OCI-LY7 (cell line): ENCODE data around the gene LRRC40. TPM values are rescaled to one million over a fixed set of nuclear protein-coding genes. Genes with fewer than 3 reads are reported as not detected.

ENCODE experiments used
- BruUV-seq: library from RNA; stranded (reverse); fragments of 400-500 nt; replicated peaks from 2 replicates; lab custom pipeline; 2021; lab: Mats Ljungman, UMichigan
- CTCF ChIA-PET: fragments of 300-600 bp; sonication (Branson Sonifier 250); formaldehyde crosslinking; loops from one replicate; lab custom pipeline; 2022; ENCODE audit warnings: antibody characterized with exemption; ENCODE audit not compliant: unreplicated experiment; lab: Charles Lee
- POLR2A ChIA-PET: fragments of 300-600 bp; sonication (Branson Sonifier 250); formaldehyde crosslinking; loops from one replicate; lab custom pipeline; 2022; ENCODE audit warnings: antibody characterized with exemption; lab: Charles Lee
- DNase-seq: peaks from one replicate; pipeline ENCODE4 v3.0.0-alpha.2; 2015; ENCODE audit warnings: low spot score
- H2AFZ ChIP-seq: fragments of 200-600 bp; sonication (generic), shearing (Covaris generic); 2 replicates; pipeline ENCODE4 v1.6.1; 2014; ENCODE audit warnings: mild to moderate bottlenecking, antibody characterized with exemption, low read length, moderate library complexity
- H3K27ac ChIP-seq: fragments of 200-600 bp; sonication (generic); 2 replicates; pipeline ENCODE4 v1.5.1; 2014; ENCODE audit warnings: mixed run types, low read depth, mild to moderate bottlenecking, moderate library complexity, low read length, inconsistent platforms; ENCODE audit not compliant: poor library complexity, severe bottlenecking
- H3K36me3 ChIP-seq: fragments of 200-600 bp; sonication (generic); 2 replicates; pipeline ENCODE4 v1.6.1; 2014; ENCODE audit warnings: mild to moderate bottlenecking, antibody characterized with exemption, low read length, moderate library complexity, mixed read lengths; ENCODE audit not compliant: insufficient read depth
- H3K4me1 ChIP-seq: fragments of 200-600 bp; sonication (generic); 2 replicates; pipeline ENCODE4 v1.5.1; 2014; ENCODE audit warnings: mild to moderate bottlenecking, low read length; ENCODE audit not compliant: insufficient read depth, poor library complexity, severe bottlenecking
- H3K4me2 ChIP-seq: fragments of 200-600 bp; sonication (generic); 2 replicates; pipeline ENCODE4 v1.6.1; 2014; ENCODE audit warnings: mild to moderate bottlenecking, low read length
- H3K4me3 ChIP-seq: fragments of 200-600 bp; sonication (generic); 2 replicates; pipeline ENCODE4 v1.5.1; 2014; ENCODE audit warnings: mild to moderate bottlenecking, low read depth, low read length; ENCODE audit not compliant: poor library complexity, severe bottlenecking
- H3K79me2 ChIP-seq: fragments of 200-600 bp; sonication (generic); 2 replicates; pipeline ENCODE4 v1.6.1; 2016; ENCODE audit warnings: low read depth, mild to moderate bottlenecking, low read length, moderate library complexity, mixed read lengths; ENCODE audit not compliant: insufficient read depth
- H3K9me2 ChIP-seq: fragments of 200-600 bp; sonication (generic); 2 replicates; pipeline ENCODE4 v1.6.1; 2016; ENCODE audit warnings: mild to moderate bottlenecking, low read length, mixed read lengths; ENCODE audit not compliant: insufficient read depth
- H3K9me3 ChIP-seq: fragments of 200-600 bp; sonication (generic); 2 replicates; pipeline ENCODE4 v1.6.1; 2014; ENCODE audit warnings: mild to moderate bottlenecking, mixed run types, low read length, mixed read lengths
- H4K20me1 ChIP-seq: fragments of 200-600 bp; sonication (generic); 2 replicates; pipeline ENCODE4 v1.6.1; 2014; ENCODE audit warnings: mild to moderate bottlenecking, antibody characterized with exemption, low read length, moderate library complexity, mixed read lengths; ENCODE audit not compliant: insufficient read depth
- EZH2phosphoT487 ChIP-seq: fragments of 200-600 bp; sonication (generic); IDR thresholded peaks from 2 replicates; pipeline ENCODE4 v1.6.1; 2018; ENCODE audit warnings: low read depth, borderline replicate concordance, mild to moderate bottlenecking, mixed run types, antibody characterized with exemption, low read length, moderate library complexity, mixed read lengths
- intact Hi-C: fragments of 100-400 bp; cut with micrococcal nuclease; formaldehyde crosslinking; loops from one replicate; pipeline ENCODE4 v1.10.0; 2022; ENCODE audit not compliant: unreplicated experiment
- total RNA-seq, 2 experiments: library from RNA; depleted of rRNA in 1 of 2; stranded (reverse); fragments of >200 nt in 1 of 2; shearing (Covaris generic) in 1 of 2; gene quantifications; 2 replicates each; pipeline ENCODE4 v1.2.3, GENCODE V29; 2014 to 2022
- TF ChIP-seq, protein P1 (sequence below): fragments of 200-600 bp; sonication (generic); conservative IDR thresholded peaks from 2 replicates; pipeline ENCODE4 v1.5.1; 2014; ENCODE audit warnings: mild to moderate bottlenecking, antibody characterized with exemption, low read length, moderate library complexity, mixed read lengths

The LRRC40 gene
- total RNA-seq, 2 experiments from 2014 or later, result 20.3 to 22.0 TPM

DNA sequence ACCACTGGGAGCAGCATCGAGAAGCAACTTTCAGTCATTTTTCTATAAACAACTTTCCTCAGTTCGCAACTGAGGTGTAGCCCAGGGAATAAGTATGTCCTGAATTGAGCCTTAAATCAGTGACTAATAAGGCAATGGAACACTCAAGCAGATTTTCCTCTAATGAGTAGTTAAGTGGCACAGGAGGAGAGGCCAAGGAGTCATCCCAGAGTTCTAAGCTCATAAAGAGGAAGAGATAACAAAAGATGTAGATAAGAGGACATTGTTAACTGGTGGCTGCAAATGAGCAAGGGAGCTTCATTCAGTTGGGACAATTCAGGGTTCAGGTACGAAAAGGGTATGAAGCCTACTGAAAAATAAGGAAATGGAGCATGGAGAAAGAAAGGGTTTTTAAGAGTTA, 64.5 kb downstream of the LRRC40 start:
- no peak for DNase-seq
- H3K4me2 ChIP-seq, result no peak overlapping the region
- H4K20me1 ChIP-seq, result no peaks in the 10 kb centered on the region
- no peak overlapping the region for H2AFZ ChIP-seq
- ChIA-PET CTCF (interaction anchor here (1.1 kb wide), 1 partner anchor 9 kb away, joined by 3 read pairs; no protein-coding TSS in a partner anchor), POLR2A (interaction anchor here (0.5 to 1.6 kb wide), 3 partner anchors 9 to 409 kb away, joined by 3 to 5 read pairs (median 3); no protein-coding TSS in a partner anchor)
- intact Hi-C loops, result no loop called here
- no peaks in the 10 kb centered on the region for H3K4me1 ChIP-seq
- TF ChIP-seq, protein P1, sequence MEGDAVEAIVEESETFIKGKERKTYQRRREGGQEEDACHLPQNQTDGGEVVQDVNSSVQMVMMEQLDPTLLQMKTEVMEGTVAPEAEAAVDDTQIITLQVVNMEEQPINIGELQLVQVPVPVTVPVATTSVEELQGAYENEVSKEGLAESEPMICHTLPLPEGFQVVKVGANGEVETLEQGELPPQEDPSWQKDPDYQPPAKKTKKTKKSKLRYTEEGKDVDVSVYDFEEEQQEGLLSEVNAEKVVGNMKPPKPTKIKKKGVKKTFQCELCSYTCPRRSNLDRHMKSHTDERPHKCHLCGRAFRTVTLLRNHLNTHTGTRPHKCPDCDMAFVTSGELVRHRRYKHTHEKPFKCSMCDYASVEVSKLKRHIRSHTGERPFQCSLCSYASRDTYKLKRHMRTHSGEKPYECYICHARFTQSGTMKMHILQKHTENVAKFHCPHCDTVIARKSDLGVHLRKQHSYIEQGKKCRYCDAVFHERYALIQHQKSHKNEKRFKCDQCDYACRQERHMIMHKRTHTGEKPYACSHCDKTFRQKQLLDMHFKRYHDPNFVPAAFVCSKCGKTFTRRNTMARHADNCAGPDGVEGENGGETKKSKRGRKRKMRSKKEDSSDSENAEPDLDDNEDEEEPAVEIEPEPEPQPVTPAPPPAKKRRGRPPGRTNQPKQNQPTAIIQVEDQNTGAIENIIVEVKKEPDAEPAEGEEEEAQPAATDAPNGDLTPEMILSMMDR, result no peak
- no peak for TF ChIP-seq EZH2phosphoT487
- no peak overlapping the region for H3K27ac ChIP-seq
- H3K4me3 ChIP-seq, result no peak overlapping the region
- no TSS peak for BruUV-seq
- no peaks in the 10 kb centered on the region for H3K9me3 ChIP-seq
- H3K9me2 ChIP-seq, result no peaks in the 10 kb centered on the region
- H3K36me3 ChIP-seq, result peaks cover 5% of the 10 kb centered on the region; the same call in 1 of the 2 replicates
- no peaks in the 10 kb centered on the region for H3K79me2 ChIP-seq

DNA sequence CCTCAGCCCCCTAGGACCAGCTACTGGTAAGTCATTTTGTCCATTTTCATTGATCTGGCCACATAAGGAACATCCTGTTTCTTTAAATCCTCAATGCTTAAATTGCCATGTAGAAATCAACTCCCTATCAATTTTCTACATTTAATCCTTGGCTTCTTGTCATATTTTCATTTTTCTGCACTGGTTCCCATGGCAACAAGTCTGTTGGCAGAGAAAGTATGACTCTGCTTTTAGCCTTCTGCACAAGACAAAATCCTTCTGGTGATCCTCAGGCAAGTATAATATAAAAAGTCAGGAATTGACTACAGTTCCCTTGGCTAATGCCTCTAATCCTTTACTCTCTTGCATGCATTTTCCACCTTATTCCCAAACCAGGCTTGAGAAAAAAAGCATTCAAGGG, 65.0 kb downstream of the LRRC40 start:
- H3K4me1 ChIP-seq, result no peaks in the 10 kb centered on the region
- TF ChIP-seq EZH2phosphoT487, result no peak
- BruUV-seq, result no TSS peak

GRCh38 chr1:70134148-70134547, 71.2 kb downstream of the LRRC40 start:
- H3K4me2 ChIP-seq, result no peak overlapping the region
- intact Hi-C loops, result no loop called here
- H3K9me2 ChIP-seq, result no peaks in the 10 kb centered on the region
- H2AFZ ChIP-seq, result no peak overlapping the region
- DNase-seq, result no peak
- TF ChIP-seq, protein P1, result no peak
- TF ChIP-seq EZH2phosphoT487, result no peak
- ChIA-PET CTCF (no interaction called here), POLR2A (no interaction called here)
- no peak overlapping the region for H3K4me3 ChIP-seq
- no peaks in the 10 kb centered on the region for H3K36me3 ChIP-seq
- no peaks in the 10 kb centered on the region for H4K20me1 ChIP-seq
- no peak overlapping the region for H3K27ac ChIP-seq
- no peaks in the 10 kb centered on the region for H3K9me3 ChIP-seq
- peaks cover 3% of the 10 kb centered on the region for H3K4me1 ChIP-seq
- H3K79me2 ChIP-seq, result no peaks in the 10 kb centered on the region
- no TSS peak for BruUV-seq

More for the DNA sequence above, 65.0 kb downstream of the LRRC40 start:
- H3K36me3 ChIP-seq, result peaks cover 5% of the 10 kb centered on the region; the same call in 1 of the 2 replicates
- intact Hi-C loops, result no loop called here
- CTCF ChIA-PET, result no interaction called here
- no peak overlapping the region for H3K4me3 ChIP-seq
- H4K20me1 ChIP-seq, result no peaks in the 10 kb centered on the region
- DNase-seq, result no peak
- no peaks in the 10 kb centered on the region for H3K9me3 ChIP-seq
- POLR2A ChIA-PET, result no interaction called here
- no peaks in the 10 kb centered on the region for H3K79me2 ChIP-seq
- H2AFZ ChIP-seq, result no peak overlapping the region
- H3K27ac ChIP-seq, result no peak overlapping the region
- no peak overlapping the region for H3K4me2 ChIP-seq
- no peaks in the 10 kb centered on the region for H3K9me2 ChIP-seq
